Cerebellar nuclear complex (tissue), 1 donor: ENCODE measurements around the gene PARD3.

Experiments used
- DNase-seq, 2 experiments: peaks; one replicate each; lab custom pipeline; 2025; lab: John Stamatoyannopoulos, UW

The PARD3 gene

DNA sequence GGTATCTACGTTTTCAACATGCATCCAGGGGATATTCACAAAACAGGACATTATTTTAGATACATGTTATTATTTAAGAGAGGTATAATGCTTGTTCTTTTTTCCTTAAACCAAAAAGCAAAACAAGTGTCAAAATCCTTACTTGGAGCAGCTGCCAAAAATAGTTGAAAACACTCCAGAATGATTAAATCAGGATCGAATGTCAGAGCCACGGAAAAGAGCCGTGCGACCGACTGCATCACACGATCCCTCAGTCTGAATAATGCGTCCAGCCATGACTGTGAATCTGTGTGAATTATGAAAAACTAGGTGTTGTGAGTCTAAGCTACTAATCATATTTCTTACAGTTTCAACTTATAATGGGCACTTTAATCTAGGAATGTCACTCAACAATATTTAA is 126.0 kb downstream of the PARD3 start:
- no peak for DNase-seq

DNA sequence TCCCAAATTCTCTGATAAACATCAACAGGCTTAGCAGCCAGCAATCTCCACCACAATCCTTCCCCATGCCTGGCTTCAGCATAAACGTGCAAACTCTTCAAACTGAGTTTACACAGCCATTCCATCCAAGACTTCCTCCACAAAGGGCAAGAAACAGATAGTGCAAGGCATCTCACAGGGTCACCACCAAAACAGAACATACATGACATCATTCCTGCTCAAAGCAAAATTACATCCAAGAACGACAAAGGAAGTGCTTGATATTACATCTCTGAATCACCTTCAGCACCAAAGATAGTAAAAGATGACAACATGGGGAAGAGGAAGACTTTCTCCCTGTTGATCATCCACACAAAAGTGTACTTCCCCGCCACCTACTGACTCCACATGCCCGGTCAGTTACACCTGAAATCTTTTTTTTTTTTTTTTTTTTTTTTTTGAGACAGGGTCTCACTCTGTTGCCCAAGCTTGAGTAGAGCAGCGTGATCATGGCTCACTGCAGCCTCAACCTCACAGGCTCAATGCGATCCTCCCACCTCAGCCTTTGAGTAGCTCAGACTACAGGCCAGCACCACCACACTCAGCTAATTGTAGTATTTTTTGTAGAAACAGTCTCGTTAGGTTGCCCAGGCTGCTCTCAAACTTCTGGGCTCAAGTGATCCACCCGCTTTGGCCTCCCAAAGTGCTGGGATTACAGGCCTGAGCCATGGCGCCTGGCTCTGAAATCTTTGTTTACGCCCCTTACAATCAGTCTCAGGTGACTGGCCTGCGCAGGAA is 127.5 kb downstream of the PARD3 start:
- DNase-seq, result no peak

DNA sequence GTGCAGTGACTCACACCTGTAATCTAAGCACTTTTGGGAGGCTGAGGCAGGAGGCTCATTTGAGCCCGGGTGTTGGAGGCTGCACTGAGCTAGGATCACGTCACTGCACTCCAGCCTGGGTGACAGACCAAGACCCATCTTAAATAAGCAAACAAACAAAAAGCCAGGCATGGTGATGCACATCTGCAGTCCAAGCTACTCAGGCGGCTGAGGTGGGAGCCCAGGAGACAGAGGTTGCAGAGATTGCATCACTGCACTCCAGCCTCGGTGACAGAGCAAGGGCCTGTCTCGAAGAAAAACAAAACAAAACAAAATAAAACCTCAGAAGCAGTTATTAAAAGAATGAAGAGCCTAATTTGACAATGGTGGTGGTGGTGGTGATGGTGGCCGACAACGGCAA is 132.5 kb downstream of the PARD3 start:
- DNase-seq, result no peak

DNA sequence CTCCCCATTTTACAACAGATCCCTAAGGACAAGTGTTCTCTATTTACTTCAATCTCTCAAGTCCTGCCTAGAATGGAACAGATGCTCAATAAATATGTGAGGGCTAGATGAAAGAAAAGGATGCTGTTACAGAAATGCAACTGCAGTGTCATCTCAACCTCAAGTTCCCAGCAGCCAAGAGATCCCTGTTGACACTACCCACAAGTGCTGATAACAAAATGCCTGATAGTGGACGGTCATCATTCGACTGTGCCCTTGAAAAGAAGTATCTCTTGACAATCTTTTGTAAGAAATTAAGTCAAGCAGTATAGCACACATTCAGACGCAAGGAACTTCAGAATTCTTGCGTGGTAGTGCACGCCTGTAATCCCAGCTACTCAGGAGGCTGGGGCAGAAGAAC is 133.2 kb downstream of the PARD3 start:
- DNase-seq, result no peak

DNA sequence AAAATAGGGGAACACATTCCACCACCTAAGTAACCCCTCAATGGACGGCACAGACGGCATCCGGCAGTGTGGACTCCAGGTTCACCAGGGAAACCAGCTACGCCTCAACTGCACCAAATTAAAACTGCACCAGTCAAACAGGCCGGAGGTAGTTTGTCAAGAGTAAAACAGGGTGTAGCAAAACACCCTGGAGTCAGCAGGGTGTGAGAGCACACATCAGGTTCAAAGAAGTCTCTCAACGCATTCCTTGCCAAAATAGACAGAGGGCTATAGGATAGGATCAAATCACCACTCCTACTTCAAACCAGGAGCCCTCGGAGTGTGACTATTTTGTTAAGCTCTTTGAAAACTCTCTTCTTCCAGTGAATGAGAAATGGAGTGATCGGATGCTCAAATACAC is 135.9 kb downstream of the PARD3 start:
- DNase-seq, result no peak

DNA sequence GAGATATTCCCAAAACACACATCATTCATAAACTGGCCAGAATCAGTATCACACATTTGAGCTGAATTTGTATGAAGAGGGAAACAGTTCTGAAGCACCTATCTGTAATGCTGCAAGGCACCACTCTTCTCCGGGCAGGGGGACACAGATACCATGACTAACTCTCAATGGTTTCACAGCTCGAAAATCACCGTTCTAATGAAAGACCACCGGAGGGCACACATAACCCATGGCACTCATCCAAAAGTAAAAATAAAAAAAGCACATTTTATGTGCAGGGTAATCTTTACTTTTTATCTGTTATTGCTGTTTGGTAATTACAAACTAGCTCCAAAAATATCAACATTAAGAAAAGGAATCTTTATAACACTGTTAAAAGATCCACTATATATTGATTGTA is 137.5 kb downstream of the PARD3 start:
- no peak for DNase-seq

GRCh38 chr10:34677132-34677531 is 138.0 kb downstream of the PARD3 start:
- no peak for DNase-seq

GRCh38 chr10:34674176-34674575 is 140.9 kb downstream of the PARD3 start:
- no peak for DNase-seq

DNA sequence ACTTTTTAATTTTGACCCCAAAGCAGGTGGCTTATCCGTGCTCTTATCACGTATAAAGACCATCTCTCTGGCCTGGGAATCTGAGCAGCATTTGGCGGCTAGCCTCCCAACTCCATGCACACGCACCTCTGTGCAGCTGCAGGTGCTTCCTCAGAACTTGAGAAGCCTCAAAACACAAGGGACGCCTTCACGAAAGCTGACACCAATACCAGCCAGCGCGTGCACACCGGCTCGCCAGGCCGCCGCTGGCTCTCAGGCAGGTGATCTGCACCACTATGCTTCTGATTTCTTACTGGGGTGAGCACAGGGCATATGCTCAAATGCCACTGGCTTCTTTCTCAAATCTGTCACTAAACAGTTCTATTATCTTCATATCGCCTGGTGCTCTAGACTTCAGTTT is 145.0 kb downstream of the PARD3 start:
- no peak for DNase-seq

DNA sequence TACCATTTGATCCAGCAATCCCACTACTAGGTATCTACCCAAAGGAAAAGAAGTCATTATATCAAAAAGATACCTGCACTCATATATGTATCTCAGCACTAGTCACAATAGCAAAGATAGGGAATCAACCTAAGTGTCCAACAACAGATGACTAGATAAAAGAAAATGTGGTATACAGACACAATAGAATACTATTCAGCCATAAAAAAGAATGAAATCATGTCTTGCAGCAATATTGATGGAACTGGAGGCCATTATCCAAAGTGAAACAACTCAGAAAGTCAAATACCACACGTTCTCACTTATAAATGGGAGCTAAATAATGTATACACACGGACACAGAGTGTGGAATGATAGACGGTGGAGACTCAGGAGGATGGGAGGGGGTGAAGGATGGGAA is 146.0 kb downstream of the PARD3 start:
- no peak for DNase-seq

DNA sequence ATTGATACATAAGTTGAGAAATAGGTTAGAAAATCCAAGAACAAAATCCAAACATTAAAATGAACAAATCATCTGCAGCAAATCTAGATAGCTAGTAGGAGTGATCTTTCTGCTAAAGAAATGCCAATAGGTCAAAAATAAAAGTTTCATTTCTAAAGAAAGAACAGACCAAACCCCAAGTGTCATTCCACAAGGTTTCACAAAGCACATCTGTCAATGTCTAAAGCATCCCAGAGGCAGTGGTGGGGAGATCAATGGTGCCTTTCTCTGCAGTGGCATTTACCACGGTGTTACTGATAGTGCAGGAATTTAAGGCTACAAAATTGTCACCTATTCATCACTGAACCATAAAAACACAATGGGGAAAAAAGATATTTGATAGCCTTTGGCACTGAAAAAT is 147.9 kb downstream of the PARD3 start:
- DNase-seq, result no peak

DNA sequence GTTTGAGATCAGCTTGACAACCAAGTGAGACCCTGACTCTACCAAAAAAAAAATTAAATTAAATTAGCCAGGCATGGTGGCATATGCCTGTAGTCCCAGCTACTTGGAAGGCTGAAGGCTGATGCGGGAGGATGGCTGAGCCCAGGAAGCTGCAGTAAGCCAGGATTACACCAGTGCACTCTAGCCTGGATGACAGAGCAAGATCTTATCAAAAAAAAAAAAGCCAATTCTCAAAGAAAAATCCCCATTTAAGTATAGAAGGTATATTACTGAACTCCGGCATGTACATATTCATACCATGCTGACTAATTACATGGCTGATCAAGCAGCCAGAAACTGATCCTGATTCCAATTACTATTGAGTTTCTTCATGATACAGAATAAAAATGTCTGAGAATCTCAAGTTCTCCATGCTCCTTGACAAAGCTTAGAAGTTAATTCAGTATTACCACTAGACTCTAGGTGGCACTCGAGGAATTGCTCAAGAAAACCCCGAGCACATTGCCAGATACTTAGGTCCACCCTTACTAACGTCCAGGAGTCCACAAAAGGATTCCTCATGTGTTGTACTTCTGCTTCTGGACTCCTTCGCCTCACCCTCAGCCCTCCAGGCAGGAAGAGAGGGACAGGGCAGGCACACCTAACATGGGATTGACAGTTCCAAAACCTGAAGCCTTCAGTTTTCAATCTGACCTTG is 148.9 kb downstream of the PARD3 start:
- no peak for DNase-seq

DNA sequence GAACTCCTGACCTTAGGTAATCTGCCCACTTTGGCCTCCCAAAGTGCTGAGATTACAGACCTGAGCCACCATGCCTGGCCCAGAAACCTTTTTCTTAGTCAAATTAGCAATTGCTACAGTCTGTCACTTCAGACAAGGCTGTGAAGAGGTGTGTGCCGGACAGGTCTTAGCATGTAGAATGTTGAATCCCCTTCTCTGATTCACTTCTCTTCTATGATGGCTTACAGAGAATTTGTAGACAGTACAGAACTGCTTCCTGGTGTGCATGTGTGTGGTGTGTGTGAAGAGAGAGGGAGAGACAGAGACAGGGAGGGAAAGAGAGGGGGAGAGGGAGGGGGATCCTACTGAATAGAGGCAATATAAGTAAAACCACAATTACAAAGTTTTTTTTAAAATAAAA is 150.4 kb downstream of the PARD3 start:
- no peak for DNase-seq

- DNase-seq, result no peak
These were observed 153.5 kb downstream of the PARD3 start for GRCh38 chr10:34661580-34661979.

GRCh38 chr10:34658934-34659333 is 156.2 kb downstream of the PARD3 start:
- no peak for DNase-seq

DNA sequence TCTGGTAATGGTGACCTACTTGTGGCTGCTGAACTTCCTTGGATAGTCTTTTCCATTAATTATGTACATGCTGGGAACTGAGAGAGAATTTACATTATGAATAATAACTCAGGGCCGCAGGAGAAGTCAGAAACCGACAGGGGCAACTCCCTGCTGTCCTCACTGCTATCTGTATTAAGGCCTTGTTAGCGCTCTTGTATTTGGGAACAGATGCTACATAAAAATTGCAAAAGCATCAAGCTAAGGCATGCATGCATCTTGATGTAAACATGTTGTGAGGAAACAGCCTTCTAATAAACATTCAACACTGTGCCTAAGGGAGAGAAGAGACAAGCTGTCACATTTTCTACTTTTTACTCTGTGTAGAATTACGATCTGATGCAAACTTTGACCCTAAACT is 158.4 kb downstream of the PARD3 start:
- no peak for DNase-seq

DNA sequence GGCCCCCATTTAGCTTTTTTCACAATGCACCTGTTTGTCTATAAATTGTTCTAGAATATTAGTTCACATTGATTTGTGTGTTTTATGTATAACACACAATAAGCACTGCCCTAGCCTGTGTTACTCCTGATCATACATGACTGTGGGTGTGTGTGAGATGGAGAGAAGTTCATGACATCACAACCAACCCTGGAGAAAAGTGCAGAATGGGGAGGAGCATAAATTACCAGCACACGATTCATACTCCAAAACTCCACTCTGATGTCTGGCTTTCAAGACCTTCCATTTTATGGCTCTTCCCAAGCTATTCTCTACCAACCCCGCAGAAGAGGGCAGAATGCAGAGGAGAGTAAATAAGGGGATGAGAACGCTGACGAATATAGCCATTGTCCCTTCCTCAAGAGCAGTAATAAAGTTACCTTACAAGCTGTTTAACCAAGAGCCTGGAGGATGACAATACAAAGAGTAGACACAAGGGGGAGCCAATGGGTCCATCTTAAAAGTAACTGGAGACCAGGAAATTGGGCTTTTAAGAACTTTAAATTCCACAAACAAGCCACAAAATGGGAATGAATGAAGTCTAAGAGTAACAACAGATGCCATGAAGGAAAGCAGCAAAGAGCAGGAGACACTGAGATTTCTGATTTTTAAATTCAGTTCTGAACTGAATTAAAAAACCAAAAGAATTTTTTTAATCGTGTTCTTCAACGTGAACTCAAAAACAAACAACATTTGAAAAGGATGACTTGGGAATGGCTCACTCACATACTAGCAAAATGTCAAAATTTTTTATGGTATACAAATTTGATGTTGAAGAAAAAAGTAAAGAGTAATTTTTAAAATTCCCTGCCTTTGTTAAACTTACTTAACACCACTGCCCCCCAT is 159.6 kb downstream of the PARD3 start:
- no peak for DNase-seq

GRCh38 chr10:34654211-34654610 is 160.9 kb downstream of the PARD3 start:
- DNase-seq, result no peak

DNA sequence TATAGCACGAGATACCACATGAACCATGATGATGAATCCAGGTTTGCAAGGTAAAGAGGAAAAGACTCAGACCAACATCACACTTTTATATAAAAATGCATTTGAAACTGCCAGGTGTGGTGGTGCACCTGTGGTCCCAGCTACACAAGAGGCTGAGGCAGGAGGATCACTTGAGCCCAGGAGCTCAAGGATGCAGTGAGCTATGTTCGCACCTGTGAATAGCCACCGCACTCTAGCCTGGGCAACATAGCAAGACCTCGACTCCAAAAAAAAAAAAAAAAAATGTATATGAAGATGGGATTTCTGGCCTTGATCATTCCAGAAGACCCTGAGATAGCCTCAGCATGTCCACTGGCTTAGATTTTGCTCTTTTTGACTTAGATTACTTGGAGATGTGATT is 161.6 kb downstream of the PARD3 start:
- DNase-seq, result no peak

DNA sequence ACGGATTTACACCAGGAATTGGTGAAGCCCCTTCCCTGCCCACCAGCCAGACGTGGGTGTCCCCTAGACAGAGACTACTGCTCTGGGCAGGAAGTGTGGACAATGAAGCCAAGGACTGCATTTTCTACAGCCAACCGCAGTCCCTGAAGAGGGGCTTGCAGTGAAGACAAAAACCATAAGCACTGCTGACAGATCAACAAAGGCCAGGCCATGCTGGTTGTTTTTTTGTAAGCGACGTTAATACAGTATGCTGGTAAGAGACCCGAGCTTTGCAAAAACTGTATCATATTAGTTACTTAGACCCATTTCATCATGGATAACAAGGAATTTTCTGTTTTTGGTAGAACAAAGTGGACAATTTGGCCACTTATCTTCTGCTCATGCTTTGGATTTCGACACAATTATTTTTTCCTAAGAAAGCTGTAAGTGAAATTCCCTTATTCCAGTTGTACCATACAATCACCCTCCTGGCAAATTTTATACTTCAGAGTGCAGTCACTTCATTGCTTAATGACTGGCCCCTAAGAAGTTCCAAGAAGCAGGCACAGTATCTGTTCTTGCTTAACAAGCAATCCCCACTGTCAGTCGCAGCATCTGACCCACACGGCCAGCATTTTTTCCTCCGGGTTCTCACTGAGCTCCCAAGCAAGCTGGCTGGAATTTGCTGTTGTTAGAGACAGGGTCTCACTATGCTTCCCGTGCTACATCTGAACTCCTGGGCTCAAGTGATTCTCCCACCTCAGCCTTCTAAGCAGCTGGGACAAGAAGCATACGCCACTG is 163.5 kb downstream of the PARD3 start:
- no peak for DNase-seq

DNA sequence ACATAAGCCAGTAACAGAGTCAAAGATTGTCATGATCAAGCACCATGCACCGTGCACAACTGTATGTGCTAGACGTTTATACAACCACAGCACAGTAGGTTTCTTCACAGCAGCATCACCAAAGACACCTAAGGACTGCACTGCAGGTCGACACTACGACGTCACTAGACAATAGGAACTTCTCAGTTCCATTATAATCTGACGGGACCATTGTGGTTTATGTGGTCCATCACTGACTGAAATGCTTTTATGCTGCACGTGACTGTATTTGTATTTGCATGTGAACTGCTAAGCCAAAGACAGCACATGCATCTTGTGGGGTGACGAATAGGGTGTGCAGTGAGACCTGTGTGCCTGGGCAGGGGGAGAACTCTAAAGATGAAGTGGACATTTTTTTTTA is 164.9 kb downstream of the PARD3 start:
- no peak for DNase-seq

GRCh38 chr10:34649385-34649784 is 165.7 kb downstream of the PARD3 start:
- DNase-seq, result no peak
